HL-60/S4 treated with retinoic acid at 250 ng/mL for 4 days and 3 days (cell line): Measurements from ENCODE around the gene SMG6.

Source experiments
- in situ Hi-C: fragments of 300-500 bp; cut with MboI; formaldehyde crosslinking; loops from 2 replicates; pipeline ENCODE4 v1.7.0; 2022; ENCODE audit warnings: low sequenced_read_pairs

SMG6 gene

DNA sequence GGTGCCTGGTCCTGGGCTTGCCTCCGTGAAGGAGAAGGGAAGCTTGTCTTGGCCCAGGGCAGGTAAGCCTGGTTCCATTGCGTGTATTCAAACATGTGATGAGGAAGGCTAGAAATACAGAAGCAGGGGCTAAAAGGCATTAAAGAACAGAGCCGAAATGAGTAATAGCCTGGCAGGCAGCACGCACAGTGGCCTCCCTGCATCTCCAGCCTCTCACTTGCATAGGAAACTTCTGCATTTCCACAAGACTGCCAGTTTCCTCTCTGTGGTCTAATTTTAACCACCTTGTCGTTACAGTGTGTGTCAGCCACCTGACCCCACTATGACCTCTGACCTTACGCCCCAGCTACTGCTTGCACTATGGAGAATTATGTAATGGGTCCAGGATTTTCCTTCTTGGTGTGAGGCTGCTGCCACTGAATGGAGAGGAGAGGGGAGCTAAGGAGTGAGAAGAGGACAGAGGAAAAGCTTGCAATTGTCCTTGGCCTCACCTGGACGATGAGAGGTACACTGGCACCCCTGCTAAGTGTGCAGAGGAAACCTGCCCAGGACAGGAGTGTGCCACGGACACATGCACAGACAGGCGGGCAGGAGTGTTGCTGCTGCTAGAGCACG lies 215.9 kb downstream of the SMG6 start:
- in situ Hi-C loops: no loop called here

DNA sequence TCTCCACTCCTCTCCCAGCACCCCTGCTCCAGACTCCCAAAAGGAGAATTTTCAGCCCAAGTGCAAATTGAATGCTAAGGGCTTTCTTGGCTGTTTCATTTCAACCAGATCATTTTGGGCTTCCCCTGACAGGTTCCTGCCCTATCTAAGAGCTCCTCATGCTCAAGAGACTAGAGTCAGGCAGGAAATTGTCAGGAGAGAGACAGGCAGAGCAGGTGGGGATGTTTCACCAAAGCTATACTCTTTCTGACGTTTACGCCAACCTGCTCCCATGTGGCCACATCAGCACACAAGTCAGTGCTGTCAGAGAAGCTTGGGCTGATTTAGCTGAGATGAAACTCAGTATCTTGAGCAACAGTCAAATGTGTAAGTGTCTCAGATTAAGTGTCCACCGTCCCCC lies 217.3 kb downstream of the SMG6 start:
- in situ Hi-C loops: no loop called here

DNA sequence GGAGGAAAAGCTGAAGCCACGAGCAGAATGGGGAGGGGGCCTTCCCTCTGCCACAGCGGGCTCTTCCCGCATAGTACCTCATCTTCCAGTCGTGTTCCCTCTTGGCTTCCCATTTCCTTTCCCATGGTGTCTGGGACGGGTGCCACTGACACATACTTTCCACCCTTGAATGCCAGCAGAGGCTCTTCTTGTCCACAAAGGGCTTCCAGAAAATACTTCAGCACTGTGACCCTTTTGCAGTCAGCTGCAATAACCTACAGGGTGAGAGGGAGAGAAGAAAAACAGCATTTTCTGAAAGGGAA lies 218.0 kb downstream of the SMG6 start:
- in situ Hi-C loops: no loop called here

DNA sequence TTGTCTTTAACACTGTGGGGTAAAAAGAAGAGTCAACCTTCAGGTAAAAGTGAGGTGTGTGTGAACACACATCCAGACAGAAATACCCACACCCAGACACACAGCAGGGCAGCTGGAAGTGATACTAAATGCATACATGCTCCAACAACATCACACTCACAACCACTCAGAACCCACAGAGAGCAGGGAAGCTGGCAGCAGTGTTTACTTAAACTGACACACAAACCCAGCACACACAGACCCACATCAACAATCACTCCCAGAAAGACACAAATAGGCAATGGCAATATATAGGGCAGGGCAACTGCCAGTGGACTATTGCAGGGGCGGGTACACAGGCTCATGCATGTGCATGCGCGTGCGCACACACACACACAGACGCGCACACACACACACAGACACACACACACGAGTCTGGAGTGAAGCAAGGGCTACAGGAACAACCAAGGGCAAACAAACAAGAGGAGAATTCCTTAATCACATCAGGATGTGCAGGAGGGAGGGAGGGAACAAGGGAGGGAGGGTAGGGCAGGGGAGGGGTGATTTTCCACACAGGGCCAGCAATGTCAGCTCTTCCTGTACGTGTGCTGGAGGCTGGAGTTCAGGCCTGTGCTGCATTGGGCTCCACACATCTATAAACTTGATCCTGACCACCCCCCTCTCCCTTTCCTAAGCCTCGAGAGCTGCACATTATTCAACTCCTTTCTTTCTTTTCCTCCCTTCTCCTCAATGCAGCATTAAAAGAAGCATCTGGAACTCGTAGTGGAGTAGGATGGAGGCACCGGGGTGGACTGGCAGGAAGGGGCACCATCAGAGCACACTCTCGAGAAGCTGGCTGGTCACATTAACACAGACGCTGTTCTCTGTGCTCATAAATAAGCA lies 218.6 kb downstream of the SMG6 start:
- in situ Hi-C loops: no loop called here

DNA sequence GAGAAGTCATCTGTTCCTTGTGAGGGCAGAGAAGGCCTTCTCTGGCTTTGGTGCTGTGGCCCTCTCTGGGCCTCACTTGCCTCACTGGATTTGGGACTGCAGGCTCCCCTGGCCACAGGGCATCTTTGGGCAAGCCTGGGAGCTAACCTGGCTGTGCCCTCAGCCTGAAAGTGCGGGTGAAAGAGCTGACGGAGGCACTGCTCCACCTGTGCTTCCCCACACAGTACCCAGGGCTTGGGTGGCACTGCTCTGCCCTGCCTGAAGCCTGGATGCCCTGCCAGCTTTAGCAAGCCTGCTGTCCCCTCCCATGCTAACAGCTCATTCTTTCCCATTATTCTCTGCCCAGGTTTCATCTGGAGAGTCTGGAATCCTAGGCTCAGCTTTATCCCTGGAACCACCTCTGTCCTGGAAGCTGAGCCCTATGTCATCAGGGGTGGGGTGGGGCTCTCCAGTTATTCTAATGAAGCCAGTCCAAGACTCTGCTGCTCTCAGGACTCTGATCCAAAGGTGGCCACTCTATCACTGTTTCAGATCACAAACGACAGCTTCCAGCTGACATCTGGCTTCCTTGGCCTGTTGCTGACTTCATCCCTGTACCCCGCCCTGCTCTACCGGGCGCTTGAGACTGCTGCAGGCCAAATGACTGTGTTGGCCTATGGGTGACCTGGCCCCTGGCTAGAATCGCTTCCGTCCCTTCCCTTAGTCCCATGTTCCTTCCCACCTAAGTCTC lies 219.4 kb downstream of the SMG6 start:
- in situ Hi-C loops: no loop called here

DNA sequence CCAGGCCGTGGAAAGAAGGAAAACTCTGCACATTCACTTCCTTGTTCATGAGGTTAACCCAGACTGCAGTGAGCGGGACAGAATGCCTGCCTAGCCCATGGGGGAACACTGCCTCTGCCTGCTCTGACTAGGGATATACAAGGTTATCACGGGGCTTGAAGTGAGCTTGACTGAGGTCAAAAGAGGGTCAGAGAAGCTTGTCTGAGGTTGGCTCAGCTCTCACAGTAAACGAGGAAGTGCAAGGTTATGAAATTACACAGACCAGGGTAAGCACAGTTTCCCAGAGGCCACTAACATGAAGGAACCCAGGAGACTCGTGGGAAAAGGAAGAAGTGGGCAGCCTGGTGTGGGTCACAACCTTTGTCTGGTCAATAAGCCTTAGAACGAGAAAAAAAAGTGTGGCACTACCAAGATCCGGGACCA lies 220.0 kb downstream of the SMG6 start:
- in situ Hi-C loops: no loop called here

DNA sequence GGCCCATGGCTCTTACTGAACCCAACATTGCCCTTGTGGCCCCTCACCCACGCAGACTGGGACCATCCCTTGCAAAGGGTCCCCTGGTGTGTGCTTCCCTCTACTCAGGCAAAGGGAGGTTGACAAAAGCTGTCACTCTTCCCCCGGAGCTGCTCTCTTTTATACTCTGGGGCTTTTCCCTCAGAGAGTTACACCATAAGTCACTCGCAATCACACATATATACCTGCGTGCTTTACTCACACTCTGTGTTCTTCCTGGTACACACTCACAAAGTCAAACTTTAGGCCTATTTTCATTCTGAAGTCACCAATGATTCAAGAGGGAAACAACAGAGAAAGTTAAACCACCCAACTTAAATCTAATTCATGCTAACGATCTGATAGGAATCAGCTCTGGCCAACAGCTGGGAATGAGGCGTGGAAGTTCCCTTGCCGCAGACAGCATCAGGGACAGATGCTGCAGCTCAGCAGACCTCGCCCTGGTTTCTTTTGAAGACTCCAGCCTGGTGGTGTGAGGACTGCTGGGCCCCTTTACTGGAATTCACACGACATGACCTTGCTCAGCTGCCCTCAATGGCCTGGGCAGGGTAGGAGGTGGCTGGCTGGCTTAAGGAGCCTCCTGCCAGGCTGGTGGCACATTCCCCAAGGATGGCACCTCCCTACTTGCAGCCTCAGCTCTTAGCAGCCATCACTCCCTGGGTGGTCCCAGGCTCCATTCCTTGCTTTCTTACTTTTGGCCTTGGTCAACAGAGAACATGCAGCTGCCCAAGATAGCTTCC lies 221.4 kb downstream of the SMG6 start:
- in situ Hi-C loops: no loop called here

DNA sequence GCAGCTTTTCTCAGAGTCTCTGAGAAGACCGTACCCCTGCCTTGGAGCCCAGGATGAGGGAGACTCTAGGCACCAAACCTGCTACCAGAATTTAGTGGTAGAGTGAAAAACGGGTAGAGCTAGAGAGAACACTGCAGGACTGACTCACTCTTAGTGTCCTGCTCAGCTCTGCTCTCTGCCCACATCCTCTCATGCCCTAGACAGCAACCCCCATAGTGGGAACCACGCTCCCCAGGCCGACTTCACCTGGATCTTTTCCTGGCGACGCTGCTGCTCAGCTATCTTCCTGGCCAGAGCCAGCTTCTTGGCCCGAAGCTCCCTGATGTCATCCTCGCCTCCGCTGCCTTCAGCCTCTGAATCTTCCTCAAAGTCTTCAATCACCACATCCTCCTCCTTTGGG lies 222.0 kb downstream of the SMG6 start:
- in situ Hi-C loops: no loop called here

DNA sequence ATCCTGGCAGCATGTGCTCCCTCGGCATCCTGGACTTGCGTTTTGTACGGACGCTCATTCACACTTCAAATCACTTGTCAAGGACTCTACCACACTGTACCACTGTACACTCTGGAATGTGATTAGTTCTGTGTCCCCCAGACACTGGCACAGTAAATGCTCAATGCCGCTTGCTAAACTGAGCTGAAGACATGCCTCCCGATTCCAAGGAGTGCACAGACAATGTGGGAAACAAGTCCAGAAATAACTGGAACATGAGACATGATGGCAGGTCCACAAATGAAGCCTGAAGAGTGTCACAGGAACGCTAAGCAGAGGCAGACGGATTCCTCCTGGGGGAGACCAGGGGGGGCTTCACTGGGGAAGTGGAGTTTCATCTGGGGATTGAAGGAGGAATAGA lies 226.5 kb downstream of the SMG6 start:
- in situ Hi-C loops: no loop called here

DNA sequence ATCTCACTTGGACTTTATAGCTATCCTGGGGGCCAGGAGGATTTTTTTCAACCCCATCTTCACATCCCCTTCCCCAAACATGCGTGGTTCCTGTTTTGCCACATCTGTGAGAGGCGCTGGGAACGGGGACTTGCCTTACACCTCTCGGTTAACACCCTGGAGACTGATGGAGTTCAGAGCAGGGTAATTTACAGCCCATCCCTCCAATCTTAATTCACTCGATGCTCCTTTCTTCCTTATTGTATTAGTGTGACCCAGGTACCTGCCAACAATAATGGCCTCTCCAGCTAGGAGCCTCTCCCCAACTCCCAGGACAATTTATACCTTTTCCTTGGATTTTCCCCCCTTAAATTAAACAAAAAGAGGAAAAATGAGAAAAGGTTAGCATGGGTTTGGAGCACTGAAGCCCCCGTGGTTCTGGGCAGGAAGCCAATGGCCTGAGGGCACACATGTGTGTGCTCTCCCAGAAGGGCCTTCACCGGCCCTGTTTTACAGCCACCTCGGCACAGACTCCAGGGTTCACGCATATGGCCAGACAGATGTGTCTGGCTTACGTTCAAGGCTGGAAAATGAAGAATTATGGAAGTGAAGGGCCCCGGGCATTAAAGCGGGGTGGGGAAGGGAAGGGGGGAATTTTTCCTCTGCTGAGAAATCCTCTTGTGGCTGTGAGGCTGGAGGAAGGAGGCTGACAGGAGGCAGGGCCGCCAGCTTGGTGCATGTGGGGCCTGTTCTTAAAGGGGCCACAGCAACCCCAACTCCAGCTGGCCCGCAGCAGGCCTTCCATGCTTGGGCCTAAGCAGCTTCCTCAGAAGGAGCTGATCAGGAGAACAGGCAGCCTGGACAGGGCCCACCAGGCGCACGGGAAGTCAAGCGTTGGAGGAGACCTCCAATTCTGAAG lies 227.2 kb downstream of the SMG6 start:
- in situ Hi-C loops: no loop called here

DNA sequence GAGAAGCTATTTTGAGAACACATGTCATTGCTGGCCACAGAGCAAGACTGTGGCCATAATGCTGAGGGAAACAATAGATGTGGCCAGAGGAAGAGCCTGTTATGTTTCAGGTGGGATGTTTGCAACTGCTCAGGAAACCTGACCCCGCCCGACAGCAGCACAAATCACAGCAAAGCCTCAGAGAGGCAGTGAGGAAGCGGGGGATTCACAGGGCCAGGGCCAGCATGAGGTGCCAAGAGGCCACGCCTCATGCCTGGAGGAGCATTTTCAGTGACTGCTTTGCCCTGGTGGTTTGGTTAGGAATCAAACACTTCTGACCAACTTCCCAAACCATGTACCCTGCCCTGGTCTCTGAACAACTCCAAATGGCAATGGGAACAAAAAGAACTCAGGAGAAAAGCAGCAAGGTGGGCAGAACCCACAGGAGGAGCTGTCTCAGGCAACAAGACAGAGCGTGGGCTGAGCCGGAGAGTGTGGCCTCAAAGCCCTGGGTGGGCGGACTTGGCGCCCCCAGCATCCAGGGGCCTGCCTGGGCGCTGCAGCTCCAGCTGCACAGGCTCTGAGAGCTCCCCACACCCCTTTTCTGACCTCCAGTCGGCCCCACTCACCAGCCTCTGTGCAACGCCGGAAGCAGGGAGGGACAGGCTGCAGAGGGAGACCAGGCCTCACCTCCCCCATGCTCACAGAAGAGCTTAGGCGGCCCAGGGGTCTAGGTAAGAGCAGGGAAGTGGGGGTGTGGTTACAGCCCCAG lies 228.1 kb downstream of the SMG6 start:
- in situ Hi-C loops: no loop called here

DNA sequence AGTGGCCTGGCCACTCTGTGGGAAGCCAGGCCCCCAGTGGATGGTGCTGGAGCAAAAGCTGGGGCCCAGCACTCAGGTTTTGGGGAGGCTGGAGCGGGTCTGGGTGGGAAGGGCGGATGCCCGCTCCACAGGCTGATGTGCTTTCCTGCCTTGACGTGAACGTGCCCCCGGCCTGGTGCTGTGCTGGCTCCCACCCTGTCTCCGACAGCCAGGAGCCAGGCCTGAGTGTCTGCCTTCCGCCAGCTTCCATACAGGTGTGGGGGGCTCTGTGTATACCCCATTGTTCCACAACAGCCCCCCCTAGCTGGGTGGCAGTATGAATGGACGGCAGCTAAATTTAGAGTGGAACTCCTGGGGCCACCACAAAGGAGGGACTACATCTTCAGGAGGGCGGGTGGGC lies 228.7 kb downstream of the SMG6 start:
- in situ Hi-C loops: no loop called here

DNA sequence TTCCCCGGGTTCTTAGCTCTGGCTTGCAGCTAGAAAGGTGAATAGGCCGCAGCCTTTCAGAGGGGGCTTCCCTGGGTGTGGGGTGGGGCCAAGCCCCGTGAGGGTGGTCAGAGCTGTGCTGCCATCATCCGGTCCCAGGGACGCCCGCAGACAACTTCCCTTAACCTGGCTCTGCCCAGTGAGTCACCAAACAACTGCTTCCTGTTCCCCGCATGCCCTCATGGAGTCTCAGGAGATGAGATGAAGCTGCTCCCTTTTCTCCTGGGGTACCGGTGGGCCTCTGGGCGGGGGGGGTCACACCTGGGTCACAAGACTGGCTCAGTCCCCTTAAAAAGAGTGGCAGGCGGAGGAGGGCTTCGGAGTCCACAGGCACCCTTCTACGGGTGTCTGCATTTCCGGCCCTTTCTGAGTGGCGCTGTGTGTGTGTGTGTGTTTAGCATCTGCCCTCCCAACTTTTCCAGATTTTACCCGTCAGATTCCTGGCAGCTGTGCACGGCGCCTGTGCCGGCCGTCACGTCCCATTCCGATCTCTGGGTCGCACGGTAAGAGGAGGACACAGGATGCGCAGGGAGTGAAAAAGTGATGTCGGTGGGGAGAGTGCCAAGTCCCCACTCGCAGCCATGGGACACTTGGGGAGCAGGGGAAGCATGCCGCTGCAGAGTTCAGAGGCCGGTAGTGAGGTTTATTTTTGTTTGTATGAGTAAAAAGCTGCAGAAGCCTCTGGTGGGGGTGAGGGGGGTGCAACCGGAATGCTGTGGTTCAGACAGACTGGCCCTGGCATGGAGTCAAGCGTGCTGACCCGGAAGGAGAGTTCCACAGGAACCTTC lies 231.9 kb downstream of the SMG6 start:
- in situ Hi-C loops: no loop called here

DNA sequence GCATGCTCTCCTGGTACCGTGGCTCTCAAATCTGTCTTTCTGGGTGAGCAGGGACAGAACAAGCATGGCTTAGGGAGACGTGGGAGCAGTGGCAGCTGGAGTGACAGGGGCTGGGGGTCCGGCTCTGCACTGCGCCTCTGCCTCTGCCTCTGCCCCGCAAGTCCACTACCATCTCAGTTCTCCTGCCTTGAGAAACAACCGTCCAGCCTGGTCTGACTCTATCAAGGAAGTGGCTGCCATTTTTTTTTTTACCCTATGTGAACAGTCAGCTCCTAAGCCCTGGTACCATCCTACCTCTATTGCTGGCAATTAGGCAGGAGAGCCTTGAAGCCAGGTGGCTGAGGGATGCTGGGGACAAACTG lies 232.6 kb downstream of the SMG6 start:
- in situ Hi-C loops: no loop called here

DNA sequence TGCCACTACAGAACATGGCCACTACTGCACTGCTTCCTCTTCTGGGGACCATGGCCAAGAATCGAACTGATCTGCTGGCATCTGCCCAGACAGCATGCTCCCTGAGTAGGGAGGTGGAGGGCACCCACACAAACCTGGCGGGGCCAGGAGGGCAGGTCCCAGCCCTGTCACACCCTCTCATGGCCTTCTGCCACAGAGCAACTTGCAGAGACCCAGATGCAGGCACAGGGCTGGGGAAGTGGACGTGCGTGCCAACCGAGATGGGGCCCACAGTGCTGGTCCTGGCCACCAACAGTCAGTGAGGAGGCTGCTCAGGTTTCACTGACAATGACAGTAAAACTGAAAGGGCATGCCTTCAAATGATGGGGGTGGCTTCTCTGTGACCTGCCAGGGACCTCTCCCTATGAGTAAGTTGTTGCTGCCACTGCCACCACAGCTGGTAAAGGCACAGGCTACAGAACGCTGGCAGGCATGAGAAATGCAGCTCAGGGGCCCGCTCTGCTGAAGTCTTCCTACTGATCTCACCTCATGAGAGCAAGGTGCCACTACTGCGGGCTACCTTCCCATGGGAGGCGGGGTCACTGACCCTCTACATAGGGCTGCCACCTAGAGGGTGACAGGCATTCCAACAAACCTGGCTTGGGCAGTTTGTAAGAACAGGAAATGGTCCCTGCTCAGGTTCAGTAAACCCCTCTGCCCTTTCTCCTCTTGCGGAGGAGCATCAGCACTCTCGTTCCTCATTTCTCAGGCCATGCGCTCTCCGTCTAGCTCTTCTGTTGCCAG lies 233.2 kb downstream of the SMG6 start:
- in situ Hi-C loops: no loop called here

DNA sequence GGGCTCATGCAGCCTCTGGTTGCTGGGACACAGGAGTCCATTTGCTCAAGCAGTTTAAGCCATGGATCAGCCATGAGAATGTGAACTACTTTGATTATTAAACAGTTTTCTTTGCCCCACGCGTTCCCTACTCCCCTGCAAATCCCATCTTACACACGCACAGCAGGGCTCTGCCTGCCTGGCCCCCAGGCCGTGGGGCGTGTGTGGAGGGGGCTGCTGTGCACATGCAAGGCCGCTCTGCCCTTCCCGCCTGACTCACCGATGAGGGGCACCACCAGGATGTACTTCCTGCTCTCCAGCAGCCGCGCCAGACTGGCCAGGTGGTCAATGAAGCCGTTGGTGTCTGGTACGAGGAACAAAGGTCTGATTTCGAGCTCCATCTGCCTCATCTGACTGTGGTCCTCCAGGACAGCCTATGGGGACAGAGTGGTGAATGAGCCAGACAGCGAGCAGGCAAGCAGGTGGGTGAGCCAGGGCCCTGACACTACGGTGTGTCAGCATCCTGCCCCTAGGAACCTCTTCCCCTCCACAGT lies 235.0 kb downstream of the SMG6 start:
- in situ Hi-C loops: no loop called here

DNA sequence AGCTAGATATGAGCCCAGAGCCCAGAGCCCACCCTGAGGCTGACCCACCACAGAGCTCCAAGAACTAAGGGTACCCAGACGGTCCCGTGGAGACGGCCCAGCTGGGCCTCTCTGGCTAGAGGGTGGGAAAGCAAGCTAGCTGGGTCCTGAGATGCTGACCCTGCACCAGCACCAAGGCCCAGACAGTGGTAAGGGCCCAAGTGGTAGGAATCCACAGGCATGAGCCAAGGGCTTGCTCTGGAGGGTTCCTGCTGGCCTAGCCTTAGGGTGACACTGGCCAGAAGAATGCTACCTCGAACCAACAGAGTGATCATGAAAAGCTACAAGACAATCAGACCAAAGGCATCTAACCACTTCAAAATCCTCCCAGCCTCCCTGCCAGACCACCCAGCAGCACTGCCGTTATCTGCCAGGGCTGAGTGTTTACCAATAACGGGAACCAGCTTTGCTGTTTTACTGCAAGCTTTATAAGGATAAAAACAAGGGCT lies 235.5 kb downstream of the SMG6 start:
- in situ Hi-C loops: no loop called here

DNA sequence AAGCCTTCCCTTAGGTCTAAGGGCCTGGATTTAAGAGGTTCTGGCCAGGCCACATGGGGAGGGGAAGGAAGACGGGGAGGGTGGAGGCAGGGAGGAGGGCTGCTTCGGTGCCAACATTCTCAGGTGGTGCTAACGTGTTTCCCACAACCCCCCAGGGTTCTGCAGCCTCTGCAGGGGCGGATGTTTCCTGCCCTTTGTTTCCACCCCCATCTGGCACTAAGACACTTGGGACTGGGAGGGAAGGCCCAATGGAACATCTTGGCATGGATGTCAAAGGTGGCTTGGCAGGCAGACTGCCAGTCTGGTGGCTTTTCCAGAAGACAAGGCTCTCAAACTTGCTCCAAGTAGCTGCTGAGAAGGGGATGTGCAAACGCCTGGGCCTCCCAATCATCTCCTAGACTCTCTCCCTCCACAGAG lies 236.0 kb downstream of the SMG6 start:
- in situ Hi-C loops: no loop called here
